Muscle of arm (tissue), 14 donors: ENCODE results near the gene ABHD12. TPM values are rescaled to one million over a fixed set of nuclear protein-coding genes. Genes with fewer than 3 reads are reported as not detected.
"Not testable (repeated sequence)": the region's sequence is repeated elsewhere in the genome, so short reads cannot be mapped to it uniquely, and the experiment has no call there.

Experiments used
- DNase-seq: peaks from one replicate; pipeline ENCODE4 v3.0.0-alpha.2; 2013
- long read RNA-seq, 11 donors: transcript quantifications; one replicate each; lab custom pipeline, GENCODE V29; 2026
- polyA plus RNA-seq, 12 donors: library from polyadenylated mRNA; unstranded; fragments of 120-200 nt; gene quantifications; one replicate each; pipeline ENCODE4 v1.2.1, GENCODE V29; 2013; ENCODE audit not compliant: insufficient read length in 12 of 12

Gene ABHD12
- 10 to 100 TPM in 11 of 12 donors, not detected in 1; 10.1 to 25.2 (median 16.8) TPM for polyA plus RNA-seq
- long read RNA-seq, donor 1, transcript ABHD12-201 (13 exons, 2,117 nt), result major isoform, 20 of 21 reads
- long read RNA-seq, donor 1, partial matches to known transcripts, result 0 of 21 reads
- long read RNA-seq, donor 1, other reads (novel, unspliced or antisense), result 0 of 21 reads
- long read RNA-seq, donor 2, transcript ABHD12-201 (13 exons, 2,117 nt), result major isoform, 11 of 11 reads
- long read RNA-seq, donor 2, partial matches to known transcripts, result 0 of 11 reads
- long read RNA-seq, donor 2, other reads (novel, unspliced or antisense), result 0 of 11 reads
- long read RNA-seq, donor 3, partial matches to known transcripts, result 0 of 1 reads
- long read RNA-seq, donor 3, other reads (novel, unspliced or antisense), result 0 of 1 reads
- long read RNA-seq, donor 4, partial matches to known transcripts, result 0 of 1 reads
- long read RNA-seq, donor 4, other reads (novel, unspliced or antisense), result 0 of 1 reads
- long read RNA-seq, donor 5, partial matches to known transcripts, result 0 of 4 reads
- long read RNA-seq, donor 5, other reads (novel, unspliced or antisense), result 0 of 4 reads
- long read RNA-seq, donor 6, result 0 reads
- long read RNA-seq, donor 7, partial matches to known transcripts, result 0 of 4 reads
- long read RNA-seq, donor 7, other reads (novel, unspliced or antisense), result 0 of 4 reads
- long read RNA-seq, donor 8, transcript ABHD12-201 (13 exons, 2,117 nt), result major isoform, 5 of 6 reads
- long read RNA-seq, donor 8, partial matches to known transcripts, result 0 of 6 reads
- long read RNA-seq, donor 8, other reads (novel, unspliced or antisense), result 0 of 6 reads
- long read RNA-seq, donor 9, partial matches to known transcripts, result 21 of 23 reads
- long read RNA-seq, donor 9, other reads (novel, unspliced or antisense), result 0 of 23 reads
- long read RNA-seq, donor 10, partial matches to known transcripts, result 5 of 9 reads
- long read RNA-seq, donor 10, other reads (novel, unspliced or antisense), result 0 of 9 reads
- long read RNA-seq, donor 11, partial matches to known transcripts, result 0 of 3 reads
- long read RNA-seq, donor 11, other reads (novel, unspliced or antisense), result 0 of 3 reads

- DNase-seq, result peak; percentile 94
Observed at GRCh38 chr20:25390538-25391528, at the start of gene ABHD12. TSS of gene ABHD12 (minus strand) at chr20:25390835. CDS start at chr20:25390703, 132 bp downstream.

GRCh38 chr20:25439328-25439727, 48.7 kb upstream of the ABHD12 start:
- no peak for DNase-seq

- no peak for DNase-seq
Observed at GRCh38 chr20:25437153-25437581, 46.5 kb upstream of the ABHD12 start.

- no peak for DNase-seq
Observed at GRCh38 chr20:25424536-25424935, 33.9 kb upstream of the ABHD12 start.

GRCh38 chr20:25422032-25422431, 31.4 kb upstream of the ABHD12 start:
- no peak for DNase-seq

- no peak for DNase-seq
Observed at GRCh38 chr20:25421102-25421501, 30.5 kb upstream of the ABHD12 start.

- no peak for DNase-seq
Observed at GRCh38 chr20:25418776-25419175, 28.1 kb upstream of the ABHD12 start.

- DNase-seq, result no peak
Observed at GRCh38 chr20:25408890-25409289, 18.3 kb upstream of the ABHD12 start.

- DNase-seq, result no peak
Observed at GRCh38 chr20:25408170-25408547, 17.5 kb upstream of the ABHD12 start.

GRCh38 chr20:25407311-25408169, 16.9 kb upstream of the ABHD12 start, which contains the start of gene GINS1:
TSS of gene GINS1 (plus strand) at chr20:25407673. CDS start at chr20:25407821, 148 bp downstream.
- peak; percentile 91 for DNase-seq

GRCh38 chr20:25402583-25402982, 11.9 kb upstream of the ABHD12 start:
- DNase-seq, result no peak

- not testable (repeated sequence) for DNase-seq
Observed at GRCh38 chr20:25400291-25400732, 9.7 kb upstream of the ABHD12 start.

GRCh38 chr20:25399037-25399430, 8.4 kb upstream of the ABHD12 start:
- peak; percentile 62 for DNase-seq

- no peak for DNase-seq
Observed at GRCh38 chr20:25398376-25399036, 7.9 kb upstream of the ABHD12 start.

GRCh38 chr20:25397821-25398220, 7.2 kb upstream of the ABHD12 start:
- DNase-seq, result no peak

GRCh38 chr20:25397096-25397495, 6.5 kb upstream of the ABHD12 start:
- DNase-seq, result no peak

- no peak for DNase-seq
Observed at GRCh38 chr20:25394996-25395395, 4.4 kb upstream of the ABHD12 start.

GRCh38 chr20:25394276-25394675, 3.6 kb upstream of the ABHD12 start:
- no peak for DNase-seq

GRCh38 chr20:25389858-25390537, 637 bp downstream of the ABHD12 start:
- DNase-seq, result peak; percentile 40
